ENCODE data around the gene OR51B4. TPM values are rescaled to one million over a fixed set of nuclear protein-coding genes. Genes with fewer than 3 reads are reported as not detected.

OR51B4 gene
- total RNA-seq, 1 experiment from 2014 or later: 43.7 TPM

DNA sequence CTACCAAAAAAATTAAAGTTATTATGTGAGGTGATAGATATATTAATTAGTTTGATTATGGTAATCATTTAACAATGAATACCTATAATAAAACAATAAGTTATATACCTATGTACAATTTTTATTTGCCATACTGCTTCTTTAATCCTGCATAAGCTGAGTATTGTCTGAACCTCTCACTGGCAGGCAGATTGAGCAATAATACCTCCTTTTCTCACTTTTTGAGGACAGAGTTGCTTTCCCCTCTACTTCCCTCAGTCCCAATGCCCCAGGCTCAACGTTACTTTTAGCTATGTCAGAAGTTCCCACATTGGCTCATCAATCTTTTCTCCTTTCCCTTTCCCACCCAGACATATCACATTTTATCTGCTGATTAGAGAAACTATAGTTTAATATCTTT lies 47.8 kb upstream of the OR51B4 start:
- H3K9me2 ChIP-seq (ENCODE audit: insufficient read depth): no peaks in the 10 kb centered on the region
- H3K36me3 ChIP-seq (ENCODE audit: control insufficient read depth in 1 of 2, insufficient read depth in 2 of 2, low read length in 2 of 2): peaks cover 8 to 58% of the 10 kb centered on the region in 2 experiments; a peak in 3 of 4 replicates
- no peak for ATAC-seq
- TF ChIP-seq CBX3 (IDR thresholded peaks at IDR 0.05; ENCODE audit: low read depth): no peak
- no peak for TF ChIP-seq YY1 (IDR thresholded peaks at IDR 0.05; ENCODE audit: extremely low read depth, insufficient replicate concordance, low read depth, low read length)
- no peak for TF ChIP-seq RAD21 (IDR thresholded peaks at IDR 0.05; ENCODE audit: low read depth)
- no peak for TF ChIP-seq ELF1 (IDR thresholded peaks at IDR 0.05; ENCODE audit: borderline replicate concordance, low read depth)
- H3K27me3 ChIP-seq (ENCODE audit: insufficient read depth, low read length): no peaks in the 10 kb centered on the region
- H4K20me1 ChIP-seq (ENCODE audit: insufficient read depth): peaks cover 26% of the 10 kb centered on the region; the same call in 1 of the 2 replicates
- DNase-seq (ENCODE audit: low read depth, low spot score): no peak
- BruUV-seq (replicated peaks): no TSS peak
- no peak overlapping the region for H2AFZ ChIP-seq (ENCODE audit: low read depth, low read length, poor library complexity, severe bottlenecking)
- no peaks in the 10 kb centered on the region for H3K9me3 ChIP-seq (ENCODE audit: control insufficient read depth in 1 of 2, insufficient read depth in 1 of 2, low read depth in 1 of 2, low read length in 2 of 2)
- intact Hi-C loops (cut with micrococcal nuclease): no loop called here
- H3K9ac ChIP-seq (ENCODE audit: low read length): no peak overlapping the region
- H3K79me2 ChIP-seq (ENCODE audit: insufficient read depth, low read length): peaks cover 99% of the 10 kb centered on the region
- H3K4me1 ChIP-seq (ENCODE audit: control insufficient read depth in 1 of 2, insufficient read depth in 2 of 2, low read length in 2 of 2): peaks cover 0 to 2% of the 10 kb centered on the region in 2 experiments; a peak in 1 of 4 replicates
- no peak overlapping the region for H3K4me2 ChIP-seq (ENCODE audit: low read length)
- CTCF ChIA-PET: no interaction called here
- RAD21 ChIA-PET (ENCODE audit: low non-redundant PET in 1 of 2, low total read pairs in 2 of 2, uncharacterized antibody in 2 of 2, unreplicated experiment in 2 of 2): no interaction called here
- H3K27ac ChIP-seq (ENCODE audit: low read depth, low read length): no peak overlapping the region; the same call in 1 of the 2 replicates
- POLR2A ChIA-PET: no interaction called here
- no peak overlapping the region for H3K4me3 ChIP-seq (replicated peaks in 1 of 2; ENCODE audit: low read depth in 1 of 2, low read length in 2 of 2)

DNA sequence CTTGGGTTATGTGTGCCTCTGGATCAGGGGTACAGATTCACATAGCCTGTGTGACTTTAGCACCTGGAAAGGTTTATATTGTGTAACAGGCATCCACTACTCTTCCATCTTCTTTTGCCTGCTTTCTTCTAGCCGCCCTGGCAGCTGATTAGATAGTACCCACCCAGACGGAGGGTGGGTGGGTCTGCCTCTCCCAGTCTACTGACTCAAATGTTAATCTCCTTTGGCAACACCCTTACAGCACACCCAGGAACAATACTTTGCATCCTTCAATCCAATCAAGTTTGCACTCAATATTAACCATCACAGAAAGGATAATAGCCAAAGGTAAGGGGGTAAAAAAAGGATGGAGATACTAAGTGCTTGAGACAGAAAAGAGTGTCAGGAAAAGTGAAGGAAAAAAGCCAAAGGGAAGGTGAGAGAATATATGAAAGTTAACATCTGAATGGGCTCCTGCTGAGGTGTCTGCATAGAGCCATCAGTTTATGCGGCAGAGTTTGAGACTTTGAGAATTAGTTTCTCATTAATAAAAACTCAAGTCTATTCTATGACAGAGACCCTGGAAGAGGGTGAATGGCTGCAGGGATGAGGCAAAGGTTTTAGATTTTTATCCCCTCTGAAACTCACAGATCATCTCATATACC lies 46.9 kb upstream of the OR51B4 start:
- Histone ChIP-seq H3K79me2 (ENCODE audit: insufficient read depth, low read length) (peaks cover 97% of the 10 kb centered on the region), H2AFZ (ENCODE audit: low read depth, low read length, poor library complexity, severe bottlenecking) (no peak overlapping the region), H3K4me3 (replicated peaks in 1 of 2; ENCODE audit: low read depth in 1 of 2, low read length in 2 of 2) (no peak overlapping the region), H3K4me1 (ENCODE audit: control insufficient read depth in 1 of 2, insufficient read depth in 2 of 2, low read length in 2 of 2) (no peaks in the 10 kb centered on the region), H3K9me2 (ENCODE audit: insufficient read depth) (no peaks in the 10 kb centered on the region), H3K27ac (ENCODE audit: low read depth, low read length) (no peak overlapping the region), H3K9me3 (ENCODE audit: control insufficient read depth in 1 of 2, insufficient read depth in 1 of 2, low read depth in 1 of 2, low read length in 2 of 2) (no peaks in the 10 kb centered on the region), H3K4me2 (ENCODE audit: low read length) (no peak overlapping the region), H4K20me1 (ENCODE audit: insufficient read depth) (peaks cover 31% of the 10 kb centered on the region; the same call in 1 of the 2 replicates), H3K27me3 (ENCODE audit: insufficient read depth, low read length) (no peaks in the 10 kb centered on the region), H3K9ac (ENCODE audit: low read length) (no peak overlapping the region), H3K36me3 (ENCODE audit: control insufficient read depth in 1 of 2, insufficient read depth in 2 of 2, low read length in 2 of 2) (peaks cover 8 to 63% of the 10 kb centered on the region in 2 experiments; a peak in 3 of 4 replicates)
- DNase-seq (ENCODE audit: low read depth, low spot score): no peak
- intact Hi-C loops (cut with micrococcal nuclease): no loop called here
- ChIA-PET POLR2A (no interaction called here), RAD21 (ENCODE audit: low non-redundant PET in 1 of 2, low total read pairs in 2 of 2, uncharacterized antibody in 2 of 2, unreplicated experiment in 2 of 2) (no interaction called here), CTCF (no interaction called here)
- BruUV-seq (replicated peaks): no TSS peak
- no peak for ATAC-seq
- TF ChIP-seq EZH2phosphoT487 (IDR thresholded peaks at IDR 0.05; ENCODE audit: borderline replicate concordance) (no peak), ZFX (IDR thresholded peaks at IDR 0.05) (no peak), SP1 (IDR thresholded peaks at IDR 0.05; ENCODE audit: low read depth) (no peak), FOSL1 (IDR thresholded peaks at IDR 0.05; ENCODE audit: low read depth) (no peak), ELF1 (IDR thresholded peaks at IDR 0.05; ENCODE audit: borderline replicate concordance, low read depth) (no peak)
- TF ChIP-seq, protein P1, sequence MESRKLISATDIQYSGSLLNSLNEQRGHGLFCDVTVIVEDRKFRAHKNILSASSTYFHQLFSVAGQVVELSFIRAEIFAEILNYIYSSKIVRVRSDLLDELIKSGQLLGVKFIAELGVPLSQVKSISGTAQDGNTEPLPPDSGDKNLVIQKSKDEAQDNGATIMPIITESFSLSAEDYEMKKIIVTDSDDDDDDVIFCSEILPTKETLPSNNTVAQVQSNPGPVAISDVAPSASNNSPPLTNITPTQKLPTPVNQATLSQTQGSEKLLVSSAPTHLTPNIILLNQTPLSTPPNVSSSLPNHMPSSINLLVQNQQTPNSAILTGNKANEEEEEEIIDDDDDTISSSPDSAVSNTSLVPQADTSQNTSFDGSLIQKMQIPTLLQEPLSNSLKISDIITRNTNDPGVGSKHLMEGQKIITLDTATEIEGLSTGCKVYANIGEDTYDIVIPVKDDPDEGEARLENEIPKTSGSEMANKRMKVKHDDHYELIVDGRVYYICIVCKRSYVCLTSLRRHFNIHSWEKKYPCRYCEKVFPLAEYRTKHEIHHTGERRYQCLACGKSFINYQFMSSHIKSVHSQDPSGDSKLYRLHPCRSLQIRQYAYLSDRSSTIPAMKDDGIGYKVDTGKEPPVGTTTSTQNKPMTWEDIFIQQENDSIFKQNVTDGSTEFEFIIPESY (IDR thresholded peaks at IDR 0.05; ENCODE audit: extremely low read depth, insufficient replicate concordance, low read length): no peak
